GM21528 (cell line): Measurements from ENCODE around the gene PRR12.
"Not testable (repeated sequence)": the region's sequence is repeated elsewhere in the genome, so short reads cannot be mapped to it uniquely, and the experiment has no call there.

Experiments used
- ATAC-seq: cut with Tn5 transposase; IDR thresholded peaks from one replicate; pipeline ENCODE4 v1.9.1; 2021; ENCODE audit warnings: mild to moderate bottlenecking, moderate library complexity; ENCODE audit not compliant: unreplicated experiment, low FRiP score

PRR12 gene

DNA sequence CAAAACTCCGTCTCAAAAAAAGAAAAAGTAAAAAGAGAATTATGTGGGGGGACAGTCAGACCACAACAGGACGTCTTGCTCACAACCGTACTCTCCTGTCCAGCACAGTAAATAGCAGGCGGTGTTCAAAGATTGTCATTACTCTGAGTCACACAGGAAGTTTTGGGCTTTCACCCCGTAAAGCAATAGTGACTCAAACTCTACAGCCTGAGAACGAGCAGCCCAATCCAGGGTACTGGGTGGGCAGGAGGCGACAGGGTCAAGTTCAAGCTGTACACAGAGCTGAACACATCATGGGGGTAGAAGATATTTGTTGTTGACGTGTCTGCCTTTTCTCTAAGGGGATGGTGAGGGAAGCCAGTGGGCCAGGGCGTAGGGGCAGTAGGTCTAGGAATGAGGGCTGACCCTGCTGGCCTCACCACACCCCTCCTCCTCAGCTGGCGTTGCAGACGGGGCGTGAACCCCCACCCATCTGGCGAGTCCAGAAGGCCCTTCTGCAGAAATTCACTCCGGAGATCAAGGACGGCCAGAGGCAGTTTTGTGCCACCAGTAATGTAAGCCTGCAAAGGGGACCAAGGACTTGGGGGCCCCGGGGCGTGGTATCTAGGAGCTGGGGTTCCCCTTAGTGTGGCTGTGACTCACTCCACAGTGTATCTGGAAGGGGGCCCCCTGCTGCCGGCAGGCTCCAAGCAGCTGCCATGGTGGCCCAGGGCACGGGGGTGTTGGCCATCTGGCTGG is 23.3 kb downstream of the PRR12 start:
- no peak for ATAC-seq

DNA sequence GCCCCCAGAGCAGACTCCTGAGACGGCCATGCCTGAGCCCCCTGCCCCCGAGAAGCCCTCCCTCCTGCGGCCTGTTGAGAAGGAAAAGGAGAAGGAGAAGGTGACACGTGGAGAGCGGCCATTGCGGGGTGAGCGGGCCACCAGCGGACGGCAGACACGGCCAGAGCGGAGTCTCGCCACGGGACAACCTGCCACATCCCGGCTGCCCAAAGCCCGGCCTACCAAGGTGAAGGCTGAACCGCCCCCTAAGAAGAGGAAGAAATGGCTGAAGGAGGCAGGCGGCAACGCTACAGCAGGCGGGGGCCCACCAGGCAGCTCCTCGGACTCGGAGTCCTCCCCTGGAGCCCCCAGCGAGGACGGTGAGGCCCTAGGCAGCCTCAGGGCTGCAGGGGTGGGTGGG is 24.9 kb downstream of the PRR12 start:
- ATAC-seq = no peak

DNA sequence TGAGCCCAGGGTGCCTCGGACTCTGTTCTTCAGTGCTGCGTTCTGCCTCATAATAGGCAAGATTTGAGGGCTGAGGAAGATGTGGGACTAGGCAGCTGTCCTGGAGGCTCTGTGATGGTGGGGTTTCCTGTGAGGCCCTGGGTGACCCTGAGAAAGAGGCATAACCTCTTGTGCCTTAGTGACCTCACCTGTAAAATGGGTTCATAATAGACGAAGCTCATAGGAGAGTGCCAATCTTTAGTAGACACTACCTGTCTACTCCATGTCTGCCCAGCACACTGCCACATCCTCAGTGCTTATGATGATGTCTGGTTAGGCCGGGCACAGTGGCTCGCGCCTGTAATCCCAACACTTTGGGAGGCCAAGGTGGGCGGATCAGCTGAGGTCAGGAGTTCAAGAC is 25.6 kb downstream of the PRR12 start:
- no peak for ATAC-seq

DNA sequence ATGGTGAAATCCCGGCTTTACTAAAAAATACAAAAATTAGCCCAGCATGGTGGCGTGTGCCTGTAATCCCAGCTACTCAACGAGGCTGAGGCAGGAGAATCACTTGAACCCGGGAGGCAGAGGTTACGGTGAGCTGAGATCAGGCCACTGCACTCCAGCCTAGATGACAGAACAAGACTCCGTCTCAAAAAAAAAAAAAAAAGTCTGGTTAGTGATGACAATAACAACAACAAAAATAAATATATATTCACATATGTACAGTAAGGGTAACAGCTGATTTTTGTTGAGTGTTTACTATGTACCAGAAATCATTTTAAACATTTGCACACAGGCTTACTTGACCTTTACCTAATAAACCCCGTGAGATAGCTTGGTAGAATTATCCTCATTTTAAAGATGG is 26.0 kb downstream of the PRR12 start:
- no peak for ATAC-seq

DNA sequence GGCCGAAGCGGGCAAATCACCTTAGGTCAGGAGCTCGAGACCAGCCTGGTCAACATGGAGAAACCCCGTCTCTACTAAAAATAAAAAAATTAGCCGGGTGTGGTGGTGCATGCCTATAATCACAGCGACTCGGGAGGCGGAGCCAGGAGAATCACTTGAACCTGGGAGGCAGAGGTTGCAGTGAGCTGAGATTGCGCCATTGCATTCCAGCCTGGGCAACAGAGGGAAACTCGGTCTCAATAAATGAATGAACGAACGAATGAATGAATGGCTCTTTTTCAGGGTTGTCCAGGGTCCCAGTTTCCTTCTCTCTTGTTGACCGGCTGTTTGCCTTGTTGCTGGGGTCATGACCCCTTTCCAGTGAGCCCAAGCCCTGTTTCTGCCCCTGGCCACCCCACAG is 26.9 kb downstream of the PRR12 start:
- ATAC-seq = not testable (repeated sequence)

DNA sequence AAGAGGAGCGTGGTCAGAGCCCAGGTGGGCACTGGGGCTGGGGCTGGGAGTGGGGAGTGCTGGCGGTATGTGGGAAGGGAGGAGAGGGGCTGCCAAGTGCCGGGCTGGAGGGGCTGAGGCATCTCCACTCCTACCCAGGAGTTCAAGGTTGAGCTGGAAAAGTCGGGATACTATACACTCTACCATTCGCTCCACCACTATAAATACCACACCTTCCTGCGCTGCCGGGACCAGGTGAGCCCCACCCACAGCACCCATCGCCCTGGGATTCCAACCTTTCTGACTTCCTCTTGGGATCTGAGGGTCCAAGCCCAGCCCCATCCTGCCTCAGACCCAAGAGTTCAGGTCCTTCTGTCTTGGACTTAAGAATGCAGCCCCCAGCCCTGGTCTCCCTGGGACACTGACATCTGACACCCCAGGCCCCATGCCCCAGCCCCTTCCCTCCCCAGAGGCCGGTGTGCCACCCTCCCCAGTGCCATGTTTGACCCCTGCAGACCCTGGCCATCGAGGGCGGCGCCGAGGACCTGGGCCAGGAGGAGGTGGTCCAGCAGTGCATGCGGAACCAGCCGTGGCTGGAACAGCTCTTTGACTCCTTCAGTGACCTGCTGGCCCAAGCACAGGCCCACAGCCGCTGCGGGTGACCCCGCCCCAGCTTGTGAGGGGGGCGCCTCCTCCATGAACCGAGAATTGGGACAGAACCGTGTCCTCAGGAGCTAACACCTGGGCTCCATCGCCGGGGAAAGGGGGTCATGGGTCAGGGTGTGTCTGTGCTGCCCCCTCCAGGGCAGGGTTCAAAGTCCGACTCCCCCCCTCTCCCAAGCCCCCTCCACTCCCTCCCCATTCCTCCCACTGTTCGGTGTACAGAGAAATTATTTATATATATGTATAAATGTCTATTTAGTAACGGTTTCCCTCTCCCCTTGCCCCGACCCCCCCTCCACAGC is 34.3 kb downstream of the PRR12 start:
- no peak for ATAC-seq

DNA sequence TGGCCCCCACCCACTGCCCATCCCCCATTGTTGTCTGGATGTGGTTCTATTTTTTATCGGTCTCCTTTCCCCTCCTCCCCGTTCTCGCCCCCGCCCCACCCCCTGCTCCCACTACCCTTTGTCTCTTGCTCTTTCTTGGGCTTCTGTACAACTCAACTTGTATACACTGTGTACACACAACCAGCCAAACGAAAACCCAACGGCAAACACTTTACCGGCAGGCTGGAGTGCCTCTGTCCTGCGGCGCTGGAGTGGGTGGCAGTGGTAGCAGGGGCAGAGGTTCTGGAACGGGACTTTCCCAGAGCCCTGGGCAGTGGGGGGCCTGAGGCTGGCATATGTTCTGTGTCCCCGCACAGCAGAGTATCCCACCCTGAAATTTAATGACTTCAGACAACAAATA is 35.2 kb downstream of the PRR12 start:
- ATAC-seq = no peak

DNA sequence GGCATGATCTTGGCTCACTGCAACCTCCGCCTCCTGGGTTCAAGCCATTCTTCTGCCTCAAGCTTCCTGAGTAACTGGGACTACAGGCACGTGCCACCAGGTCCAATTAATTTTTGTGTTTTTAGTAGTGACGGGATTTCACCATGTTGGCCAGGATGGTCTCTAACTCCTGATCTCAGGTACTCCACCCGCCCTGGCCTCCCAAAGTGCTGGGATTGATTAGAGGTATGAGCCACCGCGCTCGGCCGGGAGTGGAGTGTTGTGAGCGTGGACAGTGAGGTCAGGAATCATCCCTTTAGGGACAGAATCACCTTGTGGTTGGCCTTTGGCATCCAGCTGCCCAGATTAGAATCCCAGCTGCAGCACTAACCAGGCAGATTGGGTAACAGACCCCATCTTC is 38.7 kb downstream of the PRR12 start:
- ATAC-seq = no peak

DNA sequence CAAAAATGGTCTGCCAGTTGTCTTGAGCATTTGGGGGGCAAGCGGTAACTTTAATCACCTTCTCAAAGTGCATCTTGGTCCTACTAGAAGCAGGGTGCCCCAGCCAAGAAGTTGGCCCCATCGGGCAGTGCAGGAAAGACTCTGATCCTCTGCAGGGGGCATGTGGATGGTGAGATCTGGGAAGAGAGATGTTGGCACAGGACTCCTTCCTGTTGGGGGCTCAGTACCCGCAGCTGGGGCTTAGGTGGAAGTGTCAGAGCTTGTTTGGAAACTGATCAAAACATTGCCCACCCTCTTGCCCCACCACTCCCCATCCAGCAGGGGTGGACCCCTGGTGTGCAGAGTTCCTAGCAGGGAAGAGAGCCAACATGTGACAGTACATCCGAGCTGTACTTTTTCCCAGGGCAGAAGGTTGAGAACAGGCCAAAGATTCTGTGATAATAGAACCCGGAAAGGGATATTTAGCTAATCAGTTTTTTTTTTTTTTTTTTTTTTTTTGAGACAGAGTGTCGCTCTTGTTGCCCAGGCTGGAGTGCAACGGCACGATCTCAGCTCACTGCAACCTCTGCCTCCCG is 40.1 kb downstream of the PRR12 start:
- ATAC-seq = no peak

DNA sequence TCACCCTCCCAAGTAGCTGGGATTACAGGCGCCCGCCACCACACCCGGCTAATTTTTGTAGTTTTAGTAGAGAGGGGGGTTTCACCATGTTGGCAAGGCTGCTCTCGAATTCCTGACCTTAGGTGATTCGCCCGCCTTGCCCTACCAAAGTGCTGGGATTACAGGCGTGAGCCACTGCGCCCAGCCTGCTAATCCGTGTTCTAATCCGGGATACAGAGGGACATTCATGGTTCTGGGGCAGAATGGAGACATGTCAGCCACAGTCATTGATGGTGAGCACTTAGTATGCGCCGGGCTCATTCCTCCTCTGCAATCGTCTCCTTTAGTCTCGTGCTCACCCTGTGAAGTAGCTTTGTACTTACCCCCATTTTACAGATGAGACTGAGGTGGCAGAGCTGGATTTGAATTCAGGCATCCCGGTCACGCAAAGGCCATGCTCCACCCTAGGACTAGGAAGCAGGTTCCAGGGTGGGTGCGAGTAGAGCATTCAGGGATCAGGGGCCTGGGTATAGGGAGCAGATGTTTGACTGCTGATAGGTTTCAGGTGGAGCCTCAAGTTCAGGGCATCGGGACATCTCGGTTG is 40.7 kb downstream of the PRR12 start:
- no peak for ATAC-seq

DNA sequence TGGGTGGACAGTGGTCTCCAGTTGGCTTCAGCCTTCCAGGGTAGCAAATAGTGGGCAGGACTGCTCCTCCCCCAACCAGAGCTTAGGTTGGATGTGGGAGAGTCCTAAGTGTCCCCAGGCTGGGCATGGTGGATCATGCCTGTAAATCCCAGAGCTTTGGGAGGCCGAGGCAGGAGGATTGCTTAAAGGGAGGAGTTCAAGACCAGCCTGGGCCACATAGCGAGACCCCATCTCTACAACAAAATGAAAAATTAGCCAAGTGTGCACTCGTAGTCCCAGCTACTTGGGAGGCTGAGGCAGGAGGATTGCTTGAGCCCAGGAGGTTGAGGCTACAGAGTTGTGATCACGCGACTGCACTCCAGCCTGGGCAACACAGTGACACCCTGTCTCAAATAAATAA is 41.6 kb downstream of the PRR12 start:
- no peak for ATAC-seq

DNA sequence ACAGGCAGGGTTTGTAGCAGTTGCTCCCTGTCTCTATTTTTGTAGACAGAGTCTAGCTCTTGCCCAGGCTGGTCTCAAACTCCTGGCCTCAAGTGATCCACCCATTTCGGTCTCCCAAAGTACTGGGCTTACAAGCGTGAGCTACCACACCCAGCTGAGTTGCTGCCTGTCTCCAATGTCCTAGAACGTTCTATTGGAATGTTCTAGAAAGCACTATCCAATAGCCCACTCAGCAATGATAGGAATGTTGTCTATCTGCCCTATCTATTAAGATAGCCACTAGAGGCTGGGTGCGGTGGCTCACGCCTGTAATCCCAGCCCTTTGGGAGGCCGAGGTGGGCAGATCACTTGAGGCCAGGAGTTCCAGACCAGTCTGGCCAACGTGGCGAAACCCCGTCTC is 42.3 kb downstream of the PRR12 start:
- ATAC-seq = not testable (repeated sequence)

DNA sequence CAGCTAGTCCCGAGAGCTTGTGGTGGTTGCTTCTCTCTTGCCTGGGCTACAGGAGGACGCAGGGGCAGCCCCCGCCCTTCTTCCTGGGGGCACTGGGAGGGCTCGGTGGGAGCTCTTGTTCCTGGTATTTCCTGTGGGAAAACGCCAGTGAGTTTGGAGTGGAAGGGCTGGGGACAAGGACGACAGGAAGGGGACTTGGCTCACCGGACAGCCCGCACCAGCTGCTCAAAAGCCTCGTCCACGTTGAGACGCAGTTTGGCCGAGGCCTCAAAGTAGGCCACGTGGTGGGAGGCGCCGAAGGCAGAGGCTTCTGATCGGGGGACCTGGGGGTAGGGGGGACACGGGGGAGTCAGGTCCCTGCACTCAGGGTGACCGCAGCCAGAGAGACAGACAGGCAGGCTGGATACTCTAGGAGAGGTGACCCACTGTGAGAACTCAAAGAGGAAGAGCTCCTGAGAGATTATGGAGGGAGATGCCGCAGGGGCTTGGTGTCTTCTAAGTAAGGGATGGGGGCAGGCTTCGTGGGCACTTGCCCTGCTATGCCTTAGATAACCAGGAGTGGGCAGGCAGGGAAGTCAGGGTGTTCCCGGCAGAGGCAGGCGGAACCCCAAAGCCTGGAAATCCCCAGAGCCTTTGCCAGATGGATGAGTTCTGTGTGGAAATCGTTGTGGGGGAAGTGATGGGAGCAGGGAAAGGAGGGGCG is 44.7 kb downstream of the PRR12 start:
- ATAC-seq = no peak

DNA sequence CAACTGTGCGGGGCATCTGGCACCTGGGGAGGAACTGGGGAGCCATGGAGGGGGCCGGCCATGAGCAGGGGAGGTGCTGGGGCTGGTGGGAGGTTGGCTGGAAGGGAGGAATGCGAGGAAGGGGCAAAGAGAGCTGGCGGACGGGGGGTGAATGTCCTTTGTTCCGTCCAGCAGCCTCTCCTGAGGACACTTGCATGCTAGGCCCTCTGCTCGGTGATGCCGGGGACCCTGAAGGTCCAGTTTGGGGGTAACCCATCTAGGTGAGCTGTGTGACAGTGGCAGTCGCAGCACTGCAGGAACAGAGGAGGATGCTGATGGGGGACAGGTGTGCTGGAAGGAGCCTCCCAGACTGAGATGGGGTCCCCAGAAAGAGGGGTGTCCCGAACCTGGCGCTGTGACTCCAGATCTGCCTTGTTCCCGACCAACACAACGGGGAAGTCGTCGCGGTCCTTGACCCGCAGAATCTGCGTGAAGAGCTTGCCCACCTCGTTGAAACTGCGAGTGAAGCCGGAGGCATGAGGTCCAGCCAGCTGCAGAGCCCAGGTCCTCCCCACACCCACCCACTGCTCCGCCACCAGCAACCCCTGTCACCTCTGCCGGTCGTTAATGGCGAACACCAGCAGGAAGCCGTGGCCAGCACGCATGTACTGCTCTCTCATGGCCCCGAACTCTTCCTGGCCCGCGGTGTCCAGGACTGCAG is 45.4 kb downstream of the PRR12 start:
- ATAC-seq = no peak

DNA sequence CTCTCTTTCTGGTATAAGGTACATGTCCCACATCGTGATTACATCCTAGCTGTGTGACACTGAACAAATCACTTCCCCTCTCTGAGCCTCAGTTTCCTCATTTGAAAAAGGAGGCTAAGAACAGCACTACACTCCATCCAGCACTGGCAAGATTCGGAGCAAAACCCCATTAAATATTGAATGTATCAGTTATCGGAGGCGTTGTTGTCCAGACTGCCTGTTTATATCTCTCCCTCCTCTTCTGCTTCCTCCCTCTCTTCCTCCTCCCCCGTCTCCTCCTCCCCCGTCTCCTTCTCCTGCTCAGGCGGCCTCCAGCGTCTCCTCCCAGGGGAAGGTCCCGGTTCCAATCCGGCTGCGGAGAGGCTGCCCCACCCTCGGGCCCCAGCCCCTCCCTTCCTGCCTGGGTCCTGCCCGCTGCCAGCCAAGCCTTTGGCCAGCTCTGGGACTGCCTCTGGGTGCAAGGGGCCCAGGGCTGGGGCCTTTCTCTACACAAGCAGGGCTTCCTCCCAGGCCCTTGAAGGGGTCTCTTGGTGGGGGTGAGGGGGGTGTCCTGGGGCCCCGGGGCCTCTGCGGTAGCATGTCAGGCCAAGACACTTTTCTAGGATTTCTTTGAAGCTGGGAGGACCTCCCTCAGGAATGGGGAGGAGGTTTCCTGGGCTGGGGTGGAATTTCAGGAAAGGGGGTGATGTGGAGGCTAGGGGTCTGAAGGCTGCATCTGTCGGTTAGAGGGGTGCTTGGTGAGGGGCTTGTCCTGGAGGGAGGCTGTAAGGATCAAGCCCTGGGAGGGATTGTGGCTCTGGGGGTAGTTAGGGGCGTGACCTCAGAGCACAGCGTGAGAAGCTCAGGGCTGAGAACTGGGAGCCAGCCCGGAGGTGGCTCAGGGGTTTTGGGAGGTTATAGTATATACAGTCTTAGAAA is 47.1 kb downstream of the PRR12 start:
- no peak for ATAC-seq

DNA sequence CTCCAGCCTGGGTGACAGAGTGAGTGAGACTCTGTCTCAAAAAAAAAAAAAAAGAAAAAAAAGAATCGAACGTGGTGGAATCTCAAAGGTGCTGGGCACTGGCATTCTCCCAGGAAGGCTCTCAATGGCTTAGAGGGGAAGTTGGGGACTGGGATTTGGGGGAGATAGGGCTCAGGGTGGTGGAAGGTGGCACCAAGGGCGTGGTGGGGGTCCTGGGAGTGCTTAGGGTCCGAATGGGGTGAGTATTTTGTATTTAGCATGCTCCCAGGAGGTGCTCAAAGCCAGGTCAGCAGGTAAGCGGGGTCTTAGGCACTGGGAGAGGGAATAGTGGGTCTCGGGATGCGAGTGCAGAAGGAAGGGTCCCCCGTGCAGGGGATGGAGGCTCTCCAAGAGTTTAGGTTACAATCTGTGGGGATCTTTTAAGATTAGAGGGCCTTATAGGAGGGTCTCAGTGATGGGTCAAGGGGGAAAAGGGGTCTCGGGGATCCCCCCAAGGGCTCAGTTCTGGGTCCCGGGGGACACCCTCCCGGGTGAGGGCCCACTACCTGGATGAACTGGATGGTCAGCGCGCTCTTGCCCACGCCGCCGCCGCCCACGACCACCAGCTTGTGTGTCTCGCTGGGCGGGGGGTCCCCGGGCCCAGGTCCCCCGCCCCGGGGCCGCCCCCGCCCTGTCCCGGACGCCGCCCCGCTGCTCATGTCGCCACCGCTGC is 48.6 kb downstream of the PRR12 start:
- ATAC-seq = no peak

DNA sequence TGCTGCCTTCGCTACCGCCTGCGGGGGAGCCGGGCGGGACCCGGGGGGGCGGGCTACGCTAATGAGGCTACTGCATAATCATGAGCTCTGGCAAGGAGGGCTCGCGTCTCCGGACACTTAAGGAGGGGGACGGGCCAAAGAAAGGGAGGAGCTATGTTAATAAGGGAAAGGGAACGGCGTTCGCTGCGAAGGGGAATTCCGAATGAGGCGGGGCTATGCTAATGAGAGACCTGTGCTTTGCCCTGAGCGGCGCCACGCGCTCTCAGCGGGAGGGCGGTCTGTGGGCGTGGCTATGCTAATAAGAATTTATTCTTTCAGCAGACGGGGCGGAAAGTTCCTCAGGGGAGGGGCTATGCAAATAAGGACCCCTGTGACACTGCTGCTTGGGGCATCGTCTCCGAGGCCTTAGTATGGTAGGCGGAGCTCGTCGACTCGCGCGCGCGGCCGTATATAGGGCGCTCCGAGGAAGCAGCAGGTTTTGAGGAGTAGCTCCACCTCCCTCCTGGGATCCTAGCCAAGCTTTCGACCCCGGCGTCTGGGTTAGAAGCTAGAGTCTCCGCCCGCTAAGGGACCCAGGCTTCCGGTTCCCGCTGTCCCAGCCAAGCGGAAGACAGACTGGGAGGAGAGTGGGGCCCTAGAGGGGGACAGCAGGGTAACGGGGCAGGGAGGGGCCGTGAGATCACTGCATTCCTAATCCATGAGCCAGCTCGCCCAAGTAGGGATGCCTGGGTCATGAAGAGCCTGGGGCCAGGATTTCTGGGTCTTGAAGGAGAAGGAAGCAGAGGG is 49.3 kb downstream of the PRR12 start, which contains the start of gene RRAS:
TSS of gene RRAS (minus strand) at position 31 of the 786 bp plus-strand sequence. CDS start 45 bp downstream, outside the sequence.
- peak; percentile 59 for ATAC-seq
